Stimulated activated CD4-positive, alpha-beta T cell treated with anti-CD3 and anti-CD28 coated beads, Interleukin-15, amount 100 ng/mL, for 24 hours (primary cell): ENCODE results near the gene HAPLN3.

Experiments used
- DNase-seq: peaks from one replicate; pipeline ENCODE4 v3.0.0-alpha.2; 2020

HAPLN3 gene

DNA sequence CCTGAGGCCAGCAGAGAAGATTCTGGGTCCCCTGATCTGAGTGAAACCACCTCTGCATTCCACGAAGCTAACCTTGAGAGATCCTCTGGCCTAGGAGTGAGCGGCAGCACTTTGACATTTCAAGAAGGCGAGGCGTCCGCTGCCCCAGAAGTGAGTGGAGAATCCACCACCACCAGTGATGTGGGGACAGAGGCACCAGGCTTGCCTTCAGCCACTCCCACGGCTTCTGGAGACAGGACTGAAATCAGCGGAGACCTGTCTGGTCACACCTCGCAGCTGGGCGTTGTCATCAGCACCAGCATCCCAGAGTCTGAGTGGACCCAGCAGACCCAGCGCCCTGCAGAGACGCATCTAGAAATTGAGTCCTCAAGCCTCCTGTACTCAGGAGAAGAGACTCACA lies 36.4 kb downstream of the HAPLN3 start:
- no peak for DNase-seq

DNA sequence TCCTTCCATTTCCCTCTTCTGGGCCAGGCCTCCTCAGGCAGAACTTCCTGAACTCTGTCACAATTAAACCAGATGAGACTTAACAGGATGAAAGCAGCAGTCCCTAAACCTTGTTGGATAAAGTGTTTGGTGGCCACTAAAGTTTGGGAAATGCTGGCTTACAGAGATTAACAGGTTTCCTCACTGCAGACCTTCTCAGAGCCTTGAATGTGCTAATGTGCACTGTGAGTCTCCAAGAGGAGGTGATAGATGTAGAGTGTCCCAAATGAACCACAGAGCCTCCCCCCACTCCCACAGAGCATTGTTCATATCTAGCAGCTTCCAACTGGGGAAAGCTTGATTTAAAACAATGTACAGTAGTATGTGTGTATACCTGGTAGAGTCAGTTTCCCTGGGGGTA lies 42.9 kb downstream of the HAPLN3 start:
- DNase-seq, result no peak

DNA sequence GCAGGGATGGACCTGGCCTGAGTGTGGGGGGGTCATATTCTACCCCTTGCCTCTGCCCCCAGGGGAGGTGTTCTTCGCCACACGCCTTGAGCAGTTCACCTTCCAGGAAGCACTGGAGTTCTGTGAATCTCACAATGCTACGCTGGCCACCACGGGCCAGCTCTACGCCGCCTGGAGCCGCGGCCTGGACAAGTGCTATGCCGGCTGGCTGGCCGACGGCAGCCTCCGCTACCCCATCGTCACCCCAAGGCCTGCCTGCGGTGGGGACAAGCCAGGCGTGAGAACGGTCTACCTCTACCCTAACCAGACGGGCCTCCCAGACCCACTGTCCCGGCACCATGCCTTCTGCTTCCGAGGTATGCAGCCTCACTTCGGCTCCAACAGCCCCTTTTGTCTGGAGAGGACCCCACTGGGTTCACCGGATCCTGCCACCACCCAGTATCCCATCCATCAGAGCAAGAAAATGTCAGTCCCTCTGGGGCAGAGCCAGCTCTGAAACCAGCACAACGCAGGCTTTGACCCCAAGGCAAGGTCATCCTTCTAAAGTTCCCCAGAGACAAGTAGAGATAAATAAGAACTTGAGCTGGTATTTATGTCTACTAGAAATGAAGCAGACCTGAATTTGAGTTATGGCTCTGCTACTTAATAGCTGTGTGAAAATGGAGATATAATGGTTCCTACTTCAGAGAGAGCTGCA lies 45.8 kb downstream of the HAPLN3 start:
- DNase-seq, result no peak

DNA sequence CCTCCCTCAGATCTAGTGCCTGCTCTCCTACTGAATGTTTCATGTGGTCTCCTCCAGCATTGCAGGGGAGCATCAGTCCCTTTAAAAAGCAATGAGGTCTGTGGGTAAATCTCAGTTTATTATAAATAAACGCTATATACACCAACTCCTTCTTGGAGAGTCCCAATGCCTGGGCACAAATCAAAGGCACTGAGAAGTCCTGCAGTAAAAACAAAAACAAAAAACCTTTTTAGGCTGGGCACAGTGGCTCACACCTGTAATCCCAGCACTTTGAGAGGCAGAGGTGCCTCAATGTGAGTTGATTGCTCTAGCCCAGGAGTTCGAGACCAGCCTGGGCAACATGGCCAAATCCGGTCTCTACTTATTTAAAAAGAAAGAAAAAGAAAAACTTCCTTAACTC lies 47.1 kb downstream of the HAPLN3 start:
- no peak for DNase-seq

DNA sequence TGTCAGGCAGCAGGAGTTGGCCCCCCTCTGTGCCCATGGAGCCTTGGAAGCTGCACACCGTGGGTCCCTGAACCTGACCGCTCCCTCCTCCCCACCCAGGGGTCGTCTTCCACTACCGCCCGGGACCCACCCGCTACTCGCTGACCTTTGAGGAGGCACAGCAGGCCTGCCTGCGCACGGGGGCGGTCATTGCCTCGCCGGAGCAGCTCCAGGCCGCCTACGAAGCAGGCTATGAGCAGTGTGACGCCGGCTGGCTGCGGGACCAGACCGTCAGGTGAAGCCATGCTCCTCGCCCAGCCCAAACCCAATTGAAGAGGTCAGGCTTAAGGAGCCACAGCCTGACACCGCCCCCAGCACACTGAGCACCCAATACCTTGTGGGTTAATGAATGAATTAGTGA lies 48.2 kb downstream of the HAPLN3 start:
- no peak for DNase-seq

DNA sequence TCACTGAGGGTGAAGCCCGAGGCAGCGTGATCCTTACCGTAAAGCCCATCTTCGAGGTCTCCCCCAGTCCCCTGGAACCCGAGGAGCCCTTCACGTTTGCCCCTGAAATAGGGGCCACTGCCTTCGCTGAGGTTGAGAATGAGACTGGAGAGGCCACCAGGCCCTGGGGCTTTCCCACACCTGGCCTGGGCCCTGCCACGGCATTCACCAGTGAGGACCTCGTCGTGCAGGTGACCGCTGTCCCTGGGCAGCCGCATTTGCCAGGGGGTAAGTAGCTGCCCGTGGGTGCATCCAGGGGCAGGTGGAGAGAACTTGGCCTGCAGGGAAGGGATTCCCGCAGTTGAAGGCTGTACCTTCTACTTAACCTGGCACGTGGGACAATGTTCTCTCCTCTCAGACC lies 49.7 kb downstream of the HAPLN3 start:
- DNase-seq, result no peak

DNA sequence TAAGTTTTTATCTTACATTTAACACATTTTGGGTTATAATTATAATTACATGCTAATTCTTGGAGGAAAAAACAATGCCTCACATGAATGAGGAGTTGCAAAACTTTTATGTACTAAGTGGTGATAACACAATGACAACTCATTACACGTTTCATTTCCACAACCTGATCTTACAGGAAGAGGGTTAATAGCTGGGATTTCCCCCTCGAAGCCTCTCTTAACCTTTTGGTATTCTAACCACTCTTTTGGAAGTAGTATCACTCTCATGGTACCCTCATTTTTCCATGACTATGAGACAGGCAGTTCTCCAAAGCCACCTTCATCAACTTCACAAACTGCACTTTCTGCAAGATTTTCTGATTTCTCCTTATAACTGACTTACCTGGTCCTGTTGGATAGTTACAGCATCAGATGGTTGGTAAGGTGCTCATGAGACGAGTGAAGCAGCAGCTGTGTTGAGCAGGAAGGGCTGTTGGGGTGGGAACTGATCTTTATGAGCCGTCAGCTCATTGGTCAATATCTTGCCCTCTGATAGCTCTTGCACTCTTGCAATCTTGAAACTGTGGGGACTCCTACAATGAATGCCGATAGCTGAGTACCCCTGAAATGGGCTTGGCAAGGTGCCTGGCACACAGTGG lies 50.5 kb downstream of the HAPLN3 start:
- DNase-seq, result no peak

DNA sequence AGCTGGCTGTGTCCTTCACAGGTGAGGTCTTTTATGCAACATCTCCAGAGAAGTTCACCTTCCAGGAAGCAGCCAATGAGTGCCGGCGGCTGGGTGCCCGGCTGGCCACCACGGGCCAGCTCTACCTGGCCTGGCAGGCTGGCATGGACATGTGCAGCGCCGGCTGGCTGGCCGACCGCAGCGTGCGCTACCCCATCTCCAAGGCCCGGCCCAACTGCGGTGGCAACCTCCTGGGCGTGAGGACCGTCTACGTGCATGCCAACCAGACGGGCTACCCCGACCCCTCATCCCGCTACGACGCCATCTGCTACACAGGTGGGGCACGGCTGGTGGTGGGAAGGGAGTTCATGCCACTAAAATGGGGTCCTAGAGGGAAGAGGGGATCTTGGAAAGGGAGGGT lies 52.0 kb downstream of the HAPLN3 start:
- DNase-seq, result no peak

DNA sequence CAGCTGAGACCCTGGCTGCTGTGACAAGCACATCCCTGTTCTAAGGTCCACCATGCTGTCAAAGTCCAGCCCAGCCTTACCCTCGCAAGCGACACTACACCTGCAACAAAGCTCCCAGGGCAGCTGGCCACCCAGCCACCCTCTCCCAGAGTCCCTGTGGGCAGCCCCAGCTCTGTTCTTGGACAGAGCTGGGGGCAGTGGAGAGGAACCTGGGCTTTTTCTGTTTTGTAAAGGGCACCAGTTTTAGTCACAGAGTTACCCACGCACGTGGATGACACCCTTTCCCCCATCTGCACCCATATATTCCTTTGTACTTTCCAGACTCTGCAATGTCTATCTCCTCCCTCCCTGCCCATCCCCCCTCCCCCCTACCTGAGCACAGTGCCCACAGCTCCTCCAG lies 53.2 kb downstream of the HAPLN3 start:
- no peak for DNase-seq

DNA sequence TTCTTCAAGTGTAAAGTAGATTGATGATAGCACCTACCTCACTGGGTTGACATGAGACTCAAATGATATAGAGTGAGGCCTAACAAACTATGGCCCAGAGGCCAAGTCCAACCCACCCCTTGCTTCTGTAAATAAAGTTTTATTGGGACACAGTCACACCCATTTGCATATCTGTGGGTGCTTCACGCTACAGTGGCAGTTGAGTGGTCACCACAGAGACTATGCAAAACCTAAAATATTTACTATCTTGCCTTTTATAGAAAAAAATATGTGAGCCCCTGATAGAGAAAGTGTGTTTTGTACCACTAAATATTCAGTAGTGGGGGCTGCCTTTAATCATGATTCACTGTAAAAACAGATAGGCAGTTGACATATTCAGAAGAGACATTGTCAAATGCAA lies 54.1 kb downstream of the HAPLN3 start:
- DNase-seq, result no peak

DNA sequence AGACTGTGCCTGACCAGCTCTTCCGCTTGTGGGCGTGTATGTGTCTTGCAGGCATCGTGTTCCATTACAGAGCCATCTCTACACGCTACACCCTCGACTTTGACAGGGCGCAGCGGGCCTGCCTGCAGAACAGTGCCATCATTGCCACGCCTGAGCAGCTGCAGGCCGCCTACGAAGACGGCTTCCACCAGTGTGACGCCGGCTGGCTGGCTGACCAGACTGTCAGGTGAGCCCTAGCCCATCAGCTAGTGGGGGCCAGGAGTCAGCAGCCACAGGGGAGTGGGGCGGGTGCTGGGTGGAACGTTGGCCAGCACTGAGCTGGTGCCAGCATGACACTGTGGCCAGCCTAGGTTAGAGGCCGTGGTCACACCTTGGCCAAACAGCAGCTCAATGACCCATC lies 55.4 kb downstream of the HAPLN3 start:
- no peak for DNase-seq

DNA sequence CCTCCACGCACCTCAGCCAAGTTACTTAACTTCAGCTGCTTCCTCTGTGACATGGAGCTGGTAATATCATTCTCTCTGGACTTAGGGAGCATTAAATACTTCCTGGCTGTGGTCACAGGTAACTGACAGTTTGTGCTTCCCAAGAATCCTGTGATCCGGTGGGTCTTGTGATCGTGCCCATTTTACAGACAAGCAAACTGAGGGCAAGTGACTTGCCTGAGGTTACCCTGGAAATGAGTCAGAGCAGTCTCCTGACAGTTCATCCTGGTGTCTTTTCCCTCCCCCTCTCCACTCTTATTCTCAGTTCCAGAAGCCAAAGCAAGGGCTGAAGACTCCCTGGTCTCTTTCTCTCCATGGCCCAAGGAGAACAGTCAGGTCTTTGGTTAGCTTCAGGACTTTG lies 56.2 kb downstream of the HAPLN3 start:
- no peak for DNase-seq

DNA sequence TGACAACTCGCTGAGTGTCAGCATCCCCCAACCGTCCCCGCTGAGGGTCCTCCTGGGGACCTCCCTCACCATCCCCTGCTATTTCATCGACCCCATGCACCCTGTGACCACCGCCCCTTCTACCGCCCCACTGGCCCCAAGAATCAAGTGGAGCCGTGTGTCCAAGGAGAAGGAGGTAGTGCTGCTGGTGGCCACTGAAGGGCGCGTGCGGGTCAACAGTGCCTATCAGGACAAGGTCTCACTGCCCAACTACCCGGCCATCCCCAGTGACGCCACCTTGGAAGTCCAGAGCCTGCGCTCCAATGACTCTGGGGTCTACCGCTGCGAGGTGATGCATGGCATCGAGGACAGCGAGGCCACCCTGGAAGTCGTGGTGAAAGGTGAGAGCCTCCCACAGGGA lies 56.7 kb downstream of the HAPLN3 start:
- no peak for DNase-seq

DNA sequence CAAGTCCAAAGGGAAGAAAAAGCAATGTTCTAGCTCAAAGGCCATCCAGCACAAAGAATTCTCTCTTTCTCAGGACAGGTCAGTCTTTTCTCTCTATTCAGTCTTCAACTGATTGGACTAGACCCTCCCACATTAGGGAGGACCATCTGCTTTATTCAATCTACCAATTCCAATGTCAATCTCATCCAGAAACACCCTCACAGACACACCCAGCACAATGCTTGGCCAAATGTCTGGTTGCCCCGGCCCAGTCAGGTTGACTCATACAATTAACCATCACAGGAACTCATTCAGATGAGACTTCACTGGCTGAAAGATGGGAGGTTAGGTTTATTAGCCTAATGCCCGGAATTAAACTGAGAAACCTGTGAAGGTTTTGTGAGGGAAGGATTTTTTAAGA lies 59.7 kb downstream of the HAPLN3 start:
- no peak for DNase-seq

DNA sequence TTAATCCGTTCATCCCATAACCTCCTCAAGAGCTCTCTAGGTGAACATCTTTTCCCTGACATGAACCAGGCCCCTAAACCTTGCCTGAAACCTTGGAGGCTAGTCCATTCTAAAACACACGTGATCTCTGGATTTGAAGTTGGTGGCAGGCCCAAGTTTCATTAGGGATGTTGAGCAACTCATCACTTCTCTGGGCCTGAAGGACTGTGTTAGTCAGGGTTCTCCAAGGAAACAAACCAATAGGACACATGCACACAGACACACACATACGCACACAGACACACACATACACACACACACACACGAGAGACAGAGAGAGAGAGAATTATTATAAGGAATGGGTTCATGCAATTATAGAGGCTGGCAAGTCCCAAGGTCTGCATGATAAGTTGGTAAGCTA lies 60.2 kb downstream of the HAPLN3 start:
- no peak for DNase-seq

DNA sequence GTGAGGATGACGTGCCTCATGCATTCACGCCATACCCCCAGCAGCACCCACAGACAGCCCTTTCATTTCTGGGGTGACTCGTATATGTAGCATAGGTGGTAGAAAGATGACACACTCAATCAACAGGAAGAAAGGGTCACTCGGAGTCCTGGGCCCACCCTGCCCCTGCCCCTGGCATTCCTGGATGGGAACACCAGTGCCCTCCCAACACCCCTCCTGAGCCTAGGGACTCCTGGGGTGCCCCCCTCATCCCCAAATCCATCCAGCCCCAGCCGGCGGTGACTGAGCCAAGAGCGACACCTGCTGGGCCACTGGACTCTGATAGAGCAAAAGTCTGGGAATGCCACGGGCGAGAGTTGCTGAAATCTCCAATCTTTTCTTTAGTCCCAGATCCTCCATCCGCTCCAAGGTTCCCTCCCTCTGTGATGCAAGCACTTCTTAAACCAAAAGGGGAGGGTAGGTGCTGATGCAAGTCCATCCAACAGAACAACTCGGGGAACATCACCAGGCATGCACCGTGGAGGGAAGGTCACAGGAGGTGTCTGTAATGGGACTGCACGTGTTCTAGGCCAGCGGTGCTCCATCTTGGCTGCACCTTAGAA lies 61.0 kb downstream of the HAPLN3 start:
- peak; percentile 27 for DNase-seq

DNA sequence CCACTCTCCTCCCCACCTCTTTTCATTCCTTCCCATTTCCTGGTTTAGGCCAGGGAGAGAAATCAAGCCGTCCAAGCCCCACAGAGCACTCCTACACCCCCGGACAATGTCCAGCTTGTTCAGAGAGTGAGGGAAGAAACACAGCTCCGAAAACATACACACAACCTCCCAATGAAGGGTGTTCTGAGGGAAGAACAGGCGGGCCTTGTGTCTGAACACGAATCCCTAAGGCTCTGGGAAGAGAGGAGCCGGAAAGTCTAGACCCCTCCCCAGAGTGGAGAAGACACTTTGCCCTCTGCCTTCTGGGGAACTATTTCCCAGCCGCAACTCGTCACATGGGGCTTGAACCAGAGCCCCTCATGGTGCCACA lies 61.6 kb downstream of the HAPLN3 start:
- DNase-seq, result no peak

DNA sequence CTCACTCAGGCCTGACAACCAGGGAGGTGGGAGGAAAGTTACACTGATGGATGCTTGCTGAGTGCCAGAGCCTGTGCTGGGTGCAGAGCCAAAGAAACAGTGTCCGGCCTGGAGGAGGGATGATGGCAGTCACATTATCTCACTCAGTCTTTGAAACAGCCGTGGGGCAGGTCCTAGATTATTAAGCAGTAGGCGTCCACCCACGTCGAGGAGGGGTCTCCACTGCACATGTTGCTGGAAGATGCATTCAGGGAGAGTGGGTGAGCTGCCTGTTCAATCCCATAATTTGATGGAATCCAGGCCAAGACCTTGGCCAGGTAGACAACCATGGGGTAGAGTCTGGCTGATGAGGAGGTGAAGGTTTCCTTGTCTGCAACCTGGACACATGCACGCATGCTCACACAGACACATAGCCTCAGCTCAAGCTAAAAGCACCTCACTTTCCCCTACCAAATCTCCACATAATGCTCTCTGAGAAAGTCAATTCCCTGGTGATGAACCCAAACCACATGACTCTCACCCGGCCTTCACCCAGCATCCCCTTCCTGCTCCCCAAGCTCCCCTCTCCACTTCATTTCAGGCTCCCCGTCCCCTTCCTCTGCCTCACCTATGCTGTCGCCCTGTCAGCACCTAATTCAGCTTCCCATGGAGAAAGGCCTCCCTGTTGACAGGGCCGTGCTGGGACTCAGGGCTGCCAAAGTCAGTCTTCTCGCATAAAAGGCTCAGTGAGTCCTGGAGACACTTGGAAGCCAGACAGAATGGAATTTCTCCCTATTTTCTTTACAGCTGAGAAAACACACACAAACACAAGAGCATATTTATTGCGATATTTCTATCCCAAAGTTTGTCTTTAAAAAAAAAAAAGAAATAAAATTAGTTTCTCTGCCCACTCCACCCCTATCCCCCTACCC lies 62.3 kb downstream of the HAPLN3 start:
- DNase-seq, result no peak

DNA sequence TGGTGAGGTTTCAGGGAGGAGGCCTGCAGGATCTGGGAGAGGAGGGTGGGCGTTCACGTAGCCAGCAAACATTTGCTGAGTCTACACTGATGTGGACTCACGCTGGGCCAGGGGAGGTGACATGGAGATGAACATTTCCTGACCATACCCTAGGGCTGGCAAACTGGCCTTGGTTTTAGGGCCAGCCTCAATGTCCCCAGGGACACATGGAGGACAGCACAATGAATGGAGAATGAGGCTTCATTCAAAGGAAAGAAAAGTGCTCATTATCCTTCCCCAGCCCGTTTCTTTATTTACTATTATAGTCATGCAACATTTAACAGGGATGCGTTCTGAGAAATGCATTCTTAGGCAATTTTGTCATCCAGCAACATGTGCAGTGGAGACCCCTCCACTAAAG lies 65.3 kb downstream of the HAPLN3 start:
- DNase-seq, result no peak

DNA sequence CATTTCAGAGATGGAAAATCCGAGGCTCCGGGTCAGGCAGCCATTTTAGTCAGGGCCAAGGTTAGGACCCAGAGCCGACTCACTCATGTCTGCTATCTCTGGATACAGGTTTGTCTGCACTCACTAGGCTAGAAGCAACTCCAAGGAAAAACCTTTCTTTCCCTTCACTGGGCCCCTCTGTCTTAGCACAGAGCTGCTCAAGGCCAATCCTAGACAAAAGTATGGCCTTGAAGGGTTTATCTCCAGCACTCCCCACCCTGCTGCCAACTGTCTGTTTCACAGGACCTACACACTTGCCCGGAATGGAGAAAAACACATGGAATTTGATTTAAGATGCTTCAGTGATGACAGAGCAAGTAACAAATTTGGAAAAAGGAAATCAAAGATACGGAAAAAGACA lies 66.6 kb downstream of the HAPLN3 start:
- no peak for DNase-seq
